H1 (cell line): ENCODE results near the gene TIMM22. TPM values are rescaled to one million over a fixed set of nuclear protein-coding genes. Genes with fewer than 3 reads are reported as not detected.

ENCODE experiments used
- ATF2 ChIP-seq: IDR thresholded peaks from 2 replicates; pipeline ENCODE4 v1.6.1; 2012; ENCODE audit warnings: low read length, inconsistent platforms
- CHD2 ChIP-seq: IDR thresholded peaks from 2 replicates; pipeline ENCODE4 v1.6.1; 2012; ENCODE audit warnings: low read length, improper control_type of control experiment
- CREB1 ChIP-seq: IDR thresholded peaks from 2 replicates; pipeline ENCODE4 v1.6.1; 2012; ENCODE audit warnings: inconsistent platforms
- EZH2 ChIP-seq: fragments of 200-600 bp; sonication (generic); IDR thresholded peaks from 2 replicates; pipeline ENCODE4 v1.7.1; 2012; ENCODE audit warnings: low read depth, mild to moderate bottlenecking, moderate library complexity, low read length, inconsistent platforms; ENCODE audit not compliant: severe bottlenecking
- JUN ChIP-seq: IDR thresholded peaks from 2 replicates; pipeline ENCODE4 v1.6.1; 2011; ENCODE audit warnings: low read depth, mild to moderate bottlenecking, improper control_type of control experiment, low read length
- JUND ChIP-seq: IDR thresholded peaks from 2 replicates; pipeline ENCODE4 v1.6.1; 2011; ENCODE audit warnings: mild to moderate bottlenecking, improper control_type of control experiment, low read length
- MAFK ChIP-seq: IDR thresholded peaks from 2 replicates; pipeline ENCODE4 v1.6.1; 2012; ENCODE audit warnings: low read depth, mild to moderate bottlenecking, improper control_type of control experiment, low read length
- SAP30 ChIP-seq: fragments of 300-600 bp; sonication (generic); IDR thresholded peaks from 2 replicates; pipeline ENCODE4 v1.7.1; 2012; ENCODE audit warnings: low read length, moderate library complexity, mild to moderate bottlenecking, inconsistent platforms; ENCODE audit not compliant: insufficient read depth, insufficient replicate concordance
- SIX5 ChIP-seq: IDR thresholded peaks from 2 replicates; pipeline ENCODE4 v1.6.1; 2011; ENCODE audit warnings: mild to moderate bottlenecking, low read depth, low read length
- SRF ChIP-seq: IDR thresholded peaks from 2 replicates; pipeline ENCODE4 v1.6.1; 2011; ENCODE audit warnings: mild to moderate bottlenecking, low read depth, low read length, moderate library complexity
- polyA plus RNA-seq, 7 experiments: library from polyadenylated mRNA; depleted of rRNA in 3 of 7; stranded (reverse) in 5 of 7; unstranded in 2 of 7; fragments of >200 nt in 5 of 7; fragments of 200-250 nt in 2 of 7; gene quantifications; 1 replicate in 5 of 7; 2 replicates in 1 of 7; 4 replicates in 1 of 7; pipeline versions ENCODE4 v1.2.1 to v1.2.3, GENCODE V29; 2011 to 2013; ENCODE audit warnings: missing spikeins in 2 of 7, mixed read lengths in 2 of 7
- total RNA-seq: library from RNA; stranded (reverse); fragmentation: NEBNext Ultra II Directional; extraction: Animal tissue kit (Norgen Biotek cat#: 25700); gene quantifications from 2 replicates; pipeline ENCODE4 v1.2.1, GENCODE V29; 2021

The TIMM22 gene
- total and polyA plus RNA-seq, 2 of the 8 experiments (the other 6 are each of a cell fraction or from before 2014, with no cell fraction given), result 13.8 to 17.4 TPM

GRCh38 chr17:1039511-1040215, 42.7 kb downstream of the TIMM22 start (continued):
- TF ChIP-seq JUN, result no peak
- no peak for TF ChIP-seq SIX5
- no peak for TF ChIP-seq ATF2
- no peak for TF ChIP-seq CREB1
- no peak for TF ChIP-seq SAP30
- no peak for TF ChIP-seq MAFK
- TF ChIP-seq SRF, result no peak
- no peak for TF ChIP-seq CHD2
- TF ChIP-seq JUND, result no peak
- TF ChIP-seq EZH2, result no peak
- TF ChIP-seq, all 59 proteins: peak for 0
